ENCODE data around the gene PDE4B. TPM values are rescaled to one million over a fixed set of nuclear protein-coding genes. Genes with fewer than 3 reads are reported as not detected.

PDE4B gene
- total RNA-seq, 1 experiment from 2014 or later: 9.4 TPM

DNA sequence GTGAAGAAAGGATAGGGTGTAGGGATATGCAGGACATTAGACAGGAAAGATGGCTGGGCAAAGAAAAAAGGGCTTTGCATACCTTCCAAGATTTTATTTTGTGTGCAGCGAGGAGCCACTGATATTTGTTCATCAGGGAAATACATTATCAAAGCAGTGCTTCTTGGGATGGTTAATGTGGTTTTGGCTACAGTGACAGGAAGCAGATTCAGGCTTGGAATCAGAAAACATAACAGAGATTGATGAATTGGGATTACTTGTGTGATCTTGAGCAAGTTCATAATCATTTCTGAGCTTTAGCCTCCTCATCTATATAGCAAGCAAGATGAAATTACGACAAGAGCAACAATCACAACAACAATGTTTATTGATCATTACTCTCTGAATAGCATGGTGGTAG is 492.1 kb downstream of the PDE4B start:
- no peak for DNase-seq (ENCODE audit: low spot score)

DNA sequence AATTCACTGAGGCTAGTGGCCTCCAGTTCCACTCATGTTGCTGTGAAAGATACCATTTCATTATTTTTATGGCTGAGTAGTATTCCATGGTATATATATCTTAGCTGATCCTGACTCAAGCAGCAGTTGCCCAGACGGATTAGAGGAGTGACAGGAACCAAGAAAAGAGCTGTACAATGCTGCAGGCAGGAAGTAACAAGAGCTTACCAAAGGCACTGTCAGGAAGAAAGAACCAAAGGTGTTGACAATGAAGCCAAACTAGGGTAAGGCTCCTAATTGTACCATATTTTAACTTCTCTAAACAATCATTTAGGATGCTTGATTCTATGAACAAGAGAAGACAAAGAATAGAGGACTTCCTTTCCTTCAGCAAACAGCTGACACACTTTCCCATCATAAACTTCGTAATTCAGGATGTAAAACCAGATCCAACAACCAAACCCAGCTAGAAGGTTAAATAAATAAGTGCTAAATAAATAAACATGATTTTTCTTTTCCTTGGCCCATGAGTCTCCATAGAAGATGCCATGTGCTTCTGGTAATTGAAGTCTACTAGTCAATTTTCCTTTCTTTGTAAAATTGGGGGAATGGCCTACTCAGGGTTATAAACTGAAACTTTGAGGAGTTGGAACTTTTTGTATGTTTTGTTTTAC is 493.0 kb downstream of the PDE4B start:
- no peak for DNase-seq (ENCODE audit: low spot score)

DNA sequence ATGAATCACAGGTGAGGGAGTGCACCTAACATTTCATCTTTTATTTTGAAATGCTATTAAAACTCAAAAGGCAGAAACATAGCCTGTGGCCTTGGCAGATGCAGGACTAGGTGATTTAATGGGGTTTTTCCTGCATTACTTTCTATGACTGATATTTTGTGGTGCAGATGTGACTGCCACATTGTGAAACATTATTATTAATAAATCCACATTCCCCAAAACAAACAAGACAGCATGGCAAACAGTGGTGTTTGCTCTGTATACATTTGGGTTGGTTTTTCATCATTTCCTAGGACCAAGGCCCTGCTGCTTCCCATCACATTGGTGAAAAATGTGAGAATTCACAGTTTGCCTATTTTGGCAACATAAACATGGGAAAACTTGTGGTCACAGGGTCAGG is 493.6 kb downstream of the PDE4B start:
- no peak for DNase-seq (ENCODE audit: low spot score)

DNA sequence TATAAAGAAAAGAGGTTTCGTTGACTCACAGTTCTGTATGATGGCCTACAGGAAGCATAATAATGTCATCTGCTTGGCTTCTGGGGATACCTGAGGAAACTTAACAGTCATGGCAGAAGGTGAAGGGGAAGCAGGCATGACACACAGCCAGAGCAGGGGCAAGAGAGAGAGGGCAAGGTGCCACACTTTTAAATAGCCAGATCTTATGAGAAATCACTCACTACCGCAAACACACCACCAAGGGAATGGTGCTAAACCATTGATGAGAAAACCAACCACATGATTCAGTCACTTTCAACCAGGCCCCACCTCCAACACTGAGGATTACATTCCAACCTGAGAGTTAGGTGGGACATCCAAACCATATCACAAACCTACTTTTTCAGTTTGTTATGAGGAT is 495.4 kb downstream of the PDE4B start:
- no peak for DNase-seq (ENCODE audit: low spot score)

DNA sequence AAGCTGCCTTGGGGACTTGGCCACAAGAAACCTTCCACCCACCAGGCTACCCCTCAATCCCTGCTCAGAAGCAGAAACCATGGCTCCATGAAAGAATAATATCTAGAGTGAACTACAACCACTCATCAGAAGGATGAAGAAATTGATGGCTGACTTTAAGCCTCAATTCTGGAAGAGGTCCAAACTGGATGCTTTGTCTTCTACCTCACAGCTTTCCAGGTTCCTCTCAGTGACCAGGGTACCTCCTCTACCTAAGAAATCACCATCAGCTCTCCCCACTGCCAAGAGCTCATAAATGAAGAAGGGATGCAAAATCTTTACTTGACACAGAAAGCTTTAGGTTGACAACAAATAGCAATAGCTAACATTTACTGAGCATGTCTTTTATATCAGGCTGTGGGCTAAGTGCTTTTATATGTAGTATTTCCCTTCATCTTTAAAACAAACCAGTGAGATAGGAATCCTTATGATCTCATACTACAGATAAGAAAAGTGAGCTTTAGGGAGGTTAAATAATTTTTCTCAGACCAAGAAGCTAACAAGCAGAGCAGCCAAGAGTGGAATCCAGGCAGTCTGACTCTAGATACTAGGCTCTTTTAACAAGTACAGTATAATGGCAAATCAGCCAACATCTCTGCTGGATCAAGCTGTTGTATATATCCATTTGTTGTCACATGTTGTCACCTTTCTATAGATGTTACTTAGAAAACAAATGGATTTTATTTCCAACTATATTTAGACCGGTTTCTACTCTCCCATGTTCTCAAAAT is 498.3 kb downstream of the PDE4B start:
- DNase-seq (ENCODE audit: low spot score): no peak

DNA sequence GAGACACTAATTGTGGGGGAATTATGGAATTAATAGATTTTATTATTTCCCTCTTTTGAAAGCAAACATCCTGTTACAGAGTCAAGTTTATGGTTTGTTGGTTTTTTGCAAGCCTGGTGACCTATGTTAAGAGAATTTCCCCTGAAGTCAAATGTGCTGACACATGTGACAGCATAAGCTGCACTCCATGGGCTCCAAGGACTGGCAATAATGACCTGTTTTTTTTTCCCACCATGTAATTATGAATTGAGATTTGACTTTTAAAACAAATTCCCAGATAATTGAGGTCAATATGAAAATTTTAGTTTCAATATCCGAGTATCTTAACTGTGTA is 498.8 kb downstream of the PDE4B start:
- DNase-seq (ENCODE audit: low spot score): no peak

DNA sequence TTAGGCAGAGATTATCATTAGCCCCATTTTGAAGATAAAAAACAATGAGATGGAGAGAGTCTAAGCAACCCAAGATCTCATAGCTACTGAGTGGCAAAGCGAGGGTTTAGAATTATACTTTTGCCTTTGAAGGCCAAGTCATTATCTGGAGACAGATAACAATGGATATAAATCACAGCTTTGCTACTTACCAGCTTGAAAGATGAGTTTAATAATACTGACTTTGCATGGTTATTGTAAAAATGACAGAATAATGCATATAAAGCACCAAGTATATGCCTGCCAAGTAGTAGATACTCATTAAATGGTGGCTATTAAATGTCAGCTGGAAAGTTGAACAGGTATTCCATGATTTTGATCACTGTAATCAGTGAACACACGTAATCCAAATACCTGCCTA is 499.6 kb downstream of the PDE4B start:
- DNase-seq (ENCODE audit: low spot score): no peak

DNA sequence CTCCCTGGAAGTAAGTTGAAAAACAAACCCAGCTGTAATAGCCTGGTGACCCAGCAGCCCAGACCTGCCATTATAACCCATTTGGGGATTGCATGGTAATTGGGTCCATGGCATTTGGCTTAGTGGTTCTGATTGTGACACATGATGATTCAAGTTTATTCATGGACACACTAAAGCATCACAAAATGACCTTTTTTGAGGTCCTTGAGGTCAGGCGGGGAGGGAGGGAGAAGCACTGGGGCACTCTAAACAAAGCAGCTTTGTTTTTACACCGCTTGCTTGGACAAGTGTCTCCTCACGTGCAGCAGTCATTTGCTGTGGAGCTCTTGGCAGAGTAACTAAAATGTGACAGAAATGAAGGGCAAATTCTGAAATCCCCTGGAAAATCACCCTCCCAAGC is 500.2 kb downstream of the PDE4B start:
- DNase-seq (ENCODE audit: low spot score): no peak

DNA sequence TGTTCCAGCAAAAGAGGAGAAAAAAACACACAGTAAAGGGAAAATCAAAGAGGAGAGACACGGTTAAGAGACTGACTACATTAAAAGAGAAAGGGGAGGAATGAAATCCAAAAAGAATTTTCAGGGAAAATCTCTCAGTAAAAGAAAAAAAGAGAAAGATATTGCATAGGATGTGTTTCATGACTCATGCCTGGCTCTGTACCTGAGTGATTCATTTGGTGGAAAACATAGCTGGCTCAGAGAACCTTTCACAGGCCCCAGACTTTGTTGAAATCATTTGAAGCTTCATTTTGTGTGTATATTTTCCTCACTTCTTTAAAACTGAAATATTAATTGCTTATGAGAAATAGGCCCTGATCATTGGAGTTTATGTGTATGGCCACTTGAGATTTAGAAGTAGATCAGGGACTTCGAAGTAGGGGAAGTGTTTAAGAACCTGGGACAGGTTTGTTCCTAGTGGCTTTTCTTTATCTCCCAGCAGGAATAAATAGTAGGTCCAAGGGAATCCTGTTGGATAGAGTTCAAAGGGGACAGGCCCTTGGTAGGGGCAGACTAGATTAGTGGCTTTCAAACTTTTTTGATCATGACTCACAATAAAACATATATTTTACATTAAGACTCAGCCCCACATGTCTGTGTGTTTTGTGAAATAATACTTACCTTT is 502.1 kb downstream of the PDE4B start:
- peak; percentile 58 for DNase-seq (ENCODE audit: low spot score)

DNA sequence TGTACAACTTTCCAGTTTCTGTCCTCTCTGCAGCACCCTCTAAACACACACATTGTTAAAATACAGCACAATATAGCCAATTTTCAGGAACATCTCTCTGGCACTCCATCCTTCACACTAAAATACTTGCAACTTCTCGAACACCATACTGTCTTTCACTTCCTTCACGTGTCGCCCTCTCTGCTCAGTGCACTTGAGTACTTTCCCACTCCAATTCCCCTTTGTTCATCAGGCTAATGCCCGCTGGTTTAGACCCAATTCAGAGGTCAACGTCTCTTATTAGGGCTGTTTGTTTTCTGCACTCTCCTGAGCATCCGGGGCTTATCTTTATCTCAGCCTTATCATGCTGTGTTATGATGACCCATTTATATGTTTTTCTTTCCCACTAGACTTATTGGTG is 503.1 kb downstream of the PDE4B start:
- no peak for DNase-seq (ENCODE audit: low spot score)

DNA sequence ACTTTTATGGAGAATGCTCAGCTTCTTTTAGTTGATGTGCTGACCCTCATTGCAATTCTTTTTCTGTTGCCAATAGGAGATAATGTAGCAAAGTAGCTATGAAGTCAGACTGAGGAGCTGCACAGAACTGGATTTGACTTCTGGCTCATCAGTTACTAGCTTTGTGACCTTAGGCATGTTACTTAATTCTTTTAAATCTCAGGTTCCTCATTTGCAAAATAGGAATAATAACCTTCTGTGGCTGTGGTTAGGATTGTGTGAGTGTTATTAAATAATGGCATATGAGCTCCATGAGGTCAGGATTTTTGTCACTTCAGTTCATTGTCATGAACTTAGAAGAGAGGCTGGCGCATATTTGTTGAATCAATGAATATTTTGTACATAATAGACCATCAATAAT is 503.7 kb downstream of the PDE4B start:
- no peak for DNase-seq (ENCODE audit: low spot score)

DNA sequence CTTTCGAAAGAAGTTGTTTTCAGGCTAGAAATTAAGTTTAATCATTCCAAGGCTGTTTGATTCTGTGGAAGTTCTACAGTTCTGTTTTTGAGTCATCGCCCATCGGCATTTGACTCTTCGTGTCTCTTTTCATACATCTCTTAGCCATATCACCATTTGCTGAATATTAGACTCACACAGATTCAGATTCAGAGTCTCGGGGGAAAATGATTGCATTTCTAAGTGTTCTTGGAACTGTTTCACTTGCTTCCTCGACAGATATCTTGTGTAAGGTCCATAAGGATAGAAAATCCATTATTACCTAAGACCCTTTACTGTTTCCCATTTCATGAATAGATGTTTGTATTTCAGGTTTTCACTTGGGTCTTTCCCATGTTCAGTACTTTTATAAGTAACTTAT is 504.3 kb downstream of the PDE4B start:
- DNase-seq (ENCODE audit: low spot score): no peak

DNA sequence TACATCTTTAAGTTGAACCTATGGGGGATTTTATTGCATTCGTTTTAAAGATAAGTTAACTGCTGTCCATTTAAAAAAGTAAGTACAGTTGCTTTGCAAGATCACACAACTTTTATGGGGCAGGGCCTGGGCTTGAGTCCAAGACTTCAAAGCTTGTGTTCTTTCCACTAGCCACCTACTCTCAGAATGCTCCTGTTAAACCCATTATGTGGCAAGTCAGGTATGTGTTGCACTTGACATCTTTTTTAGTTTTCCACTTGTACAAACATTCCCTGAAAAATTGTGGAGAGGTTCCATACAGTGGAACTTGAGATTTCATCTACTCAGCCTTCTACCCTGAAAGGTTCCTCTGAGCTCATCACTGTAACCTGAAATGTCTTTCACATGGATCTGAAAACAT is 505.8 kb downstream of the PDE4B start:
- no peak for DNase-seq (ENCODE audit: low spot score)

DNA sequence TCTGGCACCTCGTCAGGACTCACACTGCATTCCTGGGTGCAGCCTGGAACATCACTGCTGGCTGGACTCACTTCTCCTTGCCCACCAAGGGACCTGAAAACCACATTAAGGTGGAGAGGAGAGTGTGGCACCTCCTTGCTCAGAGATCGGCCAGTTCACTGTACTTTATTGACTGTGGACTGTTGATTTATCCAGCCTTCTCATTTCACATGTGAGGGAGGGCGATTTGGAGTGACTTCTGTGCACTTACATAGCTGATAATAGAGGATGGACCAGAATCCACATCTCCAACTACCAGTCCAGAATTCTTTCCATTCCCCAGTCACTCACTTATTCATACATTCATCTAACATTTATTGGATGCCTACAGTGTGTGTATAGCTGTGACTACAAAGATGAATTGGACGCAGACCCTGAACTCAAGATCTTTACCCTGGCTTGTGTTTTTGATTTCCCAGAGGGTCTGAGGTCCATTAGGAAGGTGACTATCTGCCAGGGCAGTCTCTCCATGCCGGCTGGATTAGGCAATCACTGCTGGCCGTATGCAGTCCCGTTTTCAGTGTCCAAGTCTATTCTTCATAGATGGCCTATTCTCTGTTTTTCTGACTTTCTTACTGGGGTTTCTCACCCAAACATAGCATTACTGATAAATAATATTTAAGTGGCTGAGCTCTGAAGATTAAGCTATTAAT is 507.7 kb downstream of the PDE4B start:
- no peak for DNase-seq (ENCODE audit: low spot score)

DNA sequence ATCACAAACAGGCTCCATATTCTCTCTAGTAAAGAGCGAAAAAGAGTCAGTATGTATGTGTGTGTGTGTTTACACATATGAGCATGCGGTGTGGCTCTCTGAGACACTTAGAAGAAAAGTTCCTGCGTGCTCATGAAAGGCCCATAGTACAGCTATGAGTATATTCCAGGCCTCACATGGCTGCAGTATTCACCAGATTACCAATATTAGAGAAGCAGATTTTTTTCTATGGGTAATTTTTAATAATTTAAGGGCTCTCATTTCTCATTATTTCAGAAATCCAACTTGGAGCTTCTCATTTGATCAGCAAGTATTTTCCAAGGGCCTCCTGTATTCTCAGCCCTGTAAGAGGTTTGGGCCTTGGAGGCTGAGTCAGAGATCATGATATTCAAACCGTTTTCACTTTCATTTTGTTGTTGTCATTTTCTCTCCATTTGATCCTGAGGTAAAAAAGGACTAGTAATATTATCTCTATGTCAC is 508.3 kb downstream of the PDE4B start:
- peak; percentile 64 for DNase-seq (ENCODE audit: low spot score)

DNA sequence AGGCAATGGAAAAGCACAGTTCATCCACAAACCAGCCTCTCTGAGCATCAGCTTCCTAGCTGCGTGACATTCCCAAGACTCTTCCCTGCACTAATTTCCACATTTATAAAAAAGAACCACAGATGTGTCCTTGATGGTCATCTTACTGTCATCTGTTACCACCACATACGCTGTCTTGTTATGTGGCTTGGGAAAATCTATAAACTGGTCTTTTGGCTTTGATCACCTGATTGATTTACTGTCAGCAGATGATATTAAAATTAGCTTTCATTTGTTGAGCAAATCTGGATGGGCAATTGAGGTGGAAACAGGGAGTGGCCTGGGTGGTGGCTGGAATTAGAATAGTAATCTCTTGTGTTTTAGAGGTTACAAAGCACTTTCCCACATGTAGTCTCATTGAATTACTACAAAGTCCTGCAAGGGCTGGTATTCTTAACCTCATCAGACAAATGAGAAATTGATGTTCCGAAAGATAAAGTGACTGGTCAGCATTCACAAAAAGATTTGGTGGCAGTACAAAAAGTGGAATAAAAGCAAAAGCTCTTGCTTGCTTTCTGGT is 509.6 kb downstream of the PDE4B start:
- DNase-seq (ENCODE audit: low spot score): no peak

DNA sequence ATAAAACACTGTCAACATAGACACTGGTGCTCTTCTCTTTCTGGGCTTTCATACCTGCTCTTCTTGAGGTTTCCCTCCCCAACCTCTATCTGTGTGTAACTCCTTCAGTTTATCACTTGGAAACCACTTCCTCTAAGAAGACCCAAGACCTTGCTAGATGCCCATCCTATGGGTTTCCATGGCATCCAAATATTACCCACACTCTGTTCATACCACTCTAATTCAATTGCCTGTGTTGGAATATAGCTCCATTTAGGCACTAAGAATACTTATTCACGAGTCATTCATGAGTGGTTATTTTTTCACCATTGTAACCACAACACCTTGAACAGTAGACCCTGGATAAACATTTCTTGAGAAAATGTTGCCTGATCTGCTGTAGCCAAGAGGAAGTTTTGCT is 510.1 kb downstream of the PDE4B start:
- no peak for DNase-seq (ENCODE audit: low spot score)

DNA sequence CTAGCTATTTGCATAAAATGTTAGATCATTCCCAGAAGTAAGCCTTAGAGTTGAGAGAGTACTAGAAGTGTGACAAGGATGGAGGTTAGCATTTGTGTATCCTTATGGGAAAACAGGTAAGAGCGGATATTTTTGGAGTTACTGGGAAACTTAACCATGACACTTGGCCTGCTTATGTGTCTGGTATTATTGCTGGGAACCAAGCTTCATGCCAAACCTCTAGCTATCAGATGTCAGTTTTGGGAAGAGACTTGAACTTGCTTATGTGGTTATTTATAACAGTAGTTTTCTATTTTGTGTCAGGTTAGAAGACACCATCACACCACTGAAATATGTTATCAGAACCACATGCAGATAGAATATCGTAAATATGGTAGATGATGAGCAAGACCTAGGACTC is 511.0 kb downstream of the PDE4B start:
- DNase-seq (ENCODE audit: low spot score): no peak

DNA sequence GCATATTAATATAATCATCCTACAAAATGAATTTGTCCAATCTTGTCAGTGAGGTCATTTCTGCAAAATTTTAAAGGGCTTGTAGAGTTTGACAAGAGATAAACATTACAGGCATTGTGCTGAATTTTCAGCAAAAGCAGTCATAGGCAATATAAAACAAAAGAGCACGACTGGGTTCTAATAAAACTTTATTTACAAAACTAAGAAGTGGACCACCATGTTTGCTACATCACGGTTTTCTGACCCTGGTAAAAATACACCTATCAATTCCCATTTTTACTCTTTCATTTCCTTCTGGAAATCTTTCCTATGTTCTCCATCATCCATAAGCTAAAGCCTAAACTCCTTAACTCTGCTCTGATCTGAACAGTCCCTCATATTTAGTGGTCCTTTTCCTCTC is 511.4 kb downstream of the PDE4B start:
- DNase-seq (ENCODE audit: low spot score): no peak

DNA sequence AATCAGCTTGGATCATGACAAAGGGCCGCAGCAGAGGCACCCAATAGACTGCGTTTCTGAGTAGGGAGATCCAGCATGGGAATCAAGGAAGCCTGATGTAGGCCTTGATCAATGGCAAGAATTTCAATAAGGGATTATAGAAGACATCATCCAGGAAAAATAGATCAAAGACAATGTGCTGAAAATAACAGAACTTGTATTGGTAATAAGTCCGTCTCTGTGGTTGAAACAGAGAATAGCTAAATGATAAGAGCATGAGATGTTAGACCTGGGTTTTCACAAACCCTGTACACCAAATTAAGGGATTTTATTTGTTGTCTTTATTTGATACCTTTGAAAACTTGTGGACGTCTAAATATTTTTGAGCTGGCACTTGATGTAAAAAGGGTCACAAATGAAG is 513.2 kb downstream of the PDE4B start:
- no peak for DNase-seq (ENCODE audit: low spot score)

DNA sequence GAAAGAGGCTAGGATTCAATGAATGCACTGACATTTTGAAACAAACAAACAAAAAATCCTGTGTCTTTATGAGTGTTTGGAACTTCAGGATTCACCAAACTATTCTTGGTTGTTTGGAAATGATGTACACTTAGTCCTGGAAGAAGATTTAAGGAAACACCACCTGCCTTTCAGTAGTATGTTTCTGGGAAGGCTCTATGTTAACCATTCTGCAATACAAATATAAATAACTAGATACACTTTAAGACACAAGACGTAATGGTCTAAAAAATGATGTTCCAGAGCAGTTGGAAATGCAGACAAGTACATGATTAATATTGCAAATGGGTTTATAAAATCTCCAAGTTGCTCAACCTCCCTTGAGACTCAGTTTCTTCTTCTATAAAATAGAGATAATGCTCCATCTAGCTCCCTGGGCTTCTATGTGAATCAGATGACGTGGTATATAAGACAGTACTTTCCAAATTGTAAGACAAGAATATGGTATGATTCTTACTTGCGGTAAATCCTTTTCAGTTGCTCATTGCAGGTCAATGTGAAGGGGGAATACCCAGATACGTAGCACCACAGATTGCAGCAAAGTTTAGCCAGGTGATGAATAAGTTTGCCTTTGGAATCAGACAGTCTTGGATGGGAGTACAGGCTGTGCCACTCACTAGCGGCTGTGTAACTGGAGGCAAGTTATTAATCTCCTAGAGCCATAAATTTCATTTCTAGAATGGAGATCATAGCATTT is 516.5 kb downstream of the PDE4B start:
- no peak for DNase-seq (ENCODE audit: low spot score)

DNA sequence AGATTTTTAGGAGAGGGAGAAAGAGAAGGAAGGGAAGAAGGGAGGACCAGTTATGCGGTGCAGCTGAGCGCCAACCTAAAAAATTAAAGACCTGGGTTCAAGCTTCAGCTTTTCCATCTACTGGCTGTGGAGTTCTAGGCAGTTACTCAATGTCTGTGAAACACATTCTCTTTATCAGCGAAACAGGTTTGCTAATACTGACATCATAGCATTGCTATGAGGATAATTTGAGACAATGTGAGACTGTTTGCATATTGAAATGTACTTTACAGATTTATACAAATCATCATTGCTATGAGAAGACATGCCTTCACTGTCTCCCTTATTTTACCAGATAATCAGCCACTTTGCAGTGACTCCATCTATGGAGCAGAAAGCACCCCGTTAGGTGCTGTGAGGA is 518.4 kb downstream of the PDE4B start:
- DNase-seq (ENCODE audit: low spot score): no peak
